Lower leg skin (tissue), 3 donors: Measurements from ENCODE around the gene WDR27.

Experiments used
- CTCF ChIP-seq, 3 donors: fragments of 450-650 bp; IDR thresholded peaks; one replicate each; pipeline ENCODE4 v1.5.1; 2016; ENCODE audit warnings: antibody characterized with exemption in 3 of 3, mild to moderate bottlenecking in 3 of 3, moderate library complexity in 2 of 3
- POLR2A ChIP-seq, 2 donors: fragments of 450-650 bp; IDR thresholded peaks; one replicate each; pipeline ENCODE4 v1.6.1; 2016 to 2017; ENCODE audit warnings: antibody characterized with exemption in 2 of 2, mild to moderate bottlenecking in 1 of 2, moderate library complexity in 1 of 2

DNA sequence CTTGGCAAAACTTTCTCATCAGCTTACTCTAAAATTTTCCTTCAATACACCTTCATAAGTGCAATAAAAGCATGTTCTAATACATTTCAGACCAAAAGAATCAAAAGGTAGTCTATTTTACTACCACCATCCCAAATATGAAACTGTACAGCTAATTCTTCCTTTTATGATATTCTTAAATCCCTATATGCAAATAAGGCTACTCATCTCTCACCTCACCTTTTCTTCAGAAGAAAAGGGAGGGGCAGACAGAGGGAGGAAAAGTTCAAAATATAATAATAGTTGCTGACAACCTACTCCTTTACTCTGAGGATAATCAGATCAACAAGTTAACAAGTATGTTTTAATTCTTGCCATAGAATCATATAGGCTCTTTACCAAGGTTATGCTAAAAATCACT is 7.5 kb upstream of the WDR27 start:
- no peak for TF ChIP-seq POLR2A (IDR thresholded peaks at IDR 0.05)
- TF ChIP-seq CTCF (IDR thresholded peaks at IDR 0.05), result no peak
